GM21529 (cell line): Measurements from ENCODE around the gene RNPC3.

Source experiments
- ATAC-seq: cut with Tn5 transposase; IDR thresholded peaks from one replicate; pipeline ENCODE4 v1.9.1; 2021; ENCODE audit not compliant: unreplicated experiment

Gene RNPC3, protein sequence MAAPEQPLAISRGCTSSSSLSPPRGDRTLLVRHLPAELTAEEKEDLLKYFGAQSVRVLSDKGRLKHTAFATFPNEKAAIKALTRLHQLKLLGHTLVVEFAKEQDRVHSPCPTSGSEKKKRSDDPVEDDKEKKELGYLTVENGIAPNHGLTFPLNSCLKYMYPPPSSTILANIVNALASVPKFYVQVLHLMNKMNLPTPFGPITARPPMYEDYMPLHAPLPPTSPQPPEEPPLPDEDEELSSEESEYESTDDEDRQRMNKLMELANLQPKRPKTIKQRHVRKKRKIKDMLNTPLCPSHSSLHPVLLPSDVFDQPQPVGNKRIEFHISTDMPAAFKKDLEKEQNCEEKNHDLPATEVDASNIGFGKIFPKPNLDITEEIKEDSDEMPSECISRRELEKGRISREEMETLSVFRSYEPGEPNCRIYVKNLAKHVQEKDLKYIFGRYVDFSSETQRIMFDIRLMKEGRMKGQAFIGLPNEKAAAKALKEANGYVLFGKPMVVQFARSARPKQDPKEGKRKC

DNA sequence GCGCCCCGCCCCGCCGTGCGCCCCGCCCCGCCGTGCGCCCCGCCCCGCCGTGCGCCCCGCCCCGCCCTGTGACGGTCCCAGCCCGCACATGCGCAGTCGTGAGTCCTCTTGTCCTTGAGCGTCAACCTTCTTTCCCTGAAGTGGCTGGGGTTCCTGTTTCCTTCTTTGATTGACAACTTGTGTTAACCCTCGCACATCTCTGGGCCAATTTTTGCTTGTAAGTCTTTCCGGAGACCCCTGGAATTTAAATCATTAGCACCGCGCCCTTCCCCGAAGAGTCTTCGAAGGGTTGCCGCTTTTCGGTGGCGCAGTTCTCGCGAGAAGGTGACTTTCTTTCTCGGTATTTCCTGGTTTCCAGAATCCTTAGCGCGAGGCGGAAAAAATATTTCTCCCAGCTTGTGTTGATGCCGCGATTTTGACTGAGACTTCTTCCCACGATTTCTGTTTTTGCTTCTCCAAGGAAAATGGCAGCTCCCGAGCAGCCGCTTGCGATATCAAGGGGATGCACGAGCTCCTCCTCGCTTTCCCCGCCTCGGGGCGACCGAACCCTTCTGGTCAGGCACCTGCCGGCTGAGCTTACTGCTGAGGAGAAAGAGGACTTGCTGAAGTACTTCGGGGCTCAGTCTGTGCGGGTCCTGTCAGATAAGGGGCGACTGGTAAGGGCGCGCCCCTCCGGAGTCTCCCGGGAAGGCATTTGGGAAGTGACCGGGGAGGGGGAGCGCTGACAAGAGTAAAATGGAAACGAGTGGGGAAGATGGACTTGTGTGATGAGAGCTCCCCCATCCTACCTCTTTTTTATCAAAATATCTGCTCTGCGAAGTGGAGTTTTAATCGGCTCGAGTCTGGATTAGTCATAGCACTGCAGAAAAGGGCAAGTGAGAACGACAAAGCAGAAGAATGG, at the start of gene RNPC3:
Gene RNPC3, plus strand, starts transcription at position 93 of the 901 bp plus-strand sequence. Its CDS starts 372 bp downstream, at position 465.
- peak; percentile 76 for ATAC-seq

DNA sequence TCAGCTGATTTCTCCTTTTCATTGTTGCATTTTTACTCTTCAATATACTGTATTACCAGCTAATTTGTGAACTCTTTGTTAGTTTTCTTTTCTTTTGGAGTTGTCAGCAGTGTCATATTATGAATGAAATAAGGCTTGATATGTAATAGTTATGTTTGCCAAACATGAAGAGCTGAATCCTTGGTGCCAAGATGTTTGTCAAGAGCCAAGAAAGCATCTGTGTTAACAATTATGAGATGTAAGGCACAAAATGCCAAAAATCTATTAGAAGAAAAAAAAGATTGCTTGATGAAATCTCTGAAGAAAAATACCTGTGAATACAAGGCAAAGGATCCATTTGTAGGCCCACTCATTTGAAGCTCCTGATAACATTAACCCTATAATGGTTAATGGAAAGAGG, 48.4 kb upstream of the RNPC3 start:
- no peak for ATAC-seq

DNA sequence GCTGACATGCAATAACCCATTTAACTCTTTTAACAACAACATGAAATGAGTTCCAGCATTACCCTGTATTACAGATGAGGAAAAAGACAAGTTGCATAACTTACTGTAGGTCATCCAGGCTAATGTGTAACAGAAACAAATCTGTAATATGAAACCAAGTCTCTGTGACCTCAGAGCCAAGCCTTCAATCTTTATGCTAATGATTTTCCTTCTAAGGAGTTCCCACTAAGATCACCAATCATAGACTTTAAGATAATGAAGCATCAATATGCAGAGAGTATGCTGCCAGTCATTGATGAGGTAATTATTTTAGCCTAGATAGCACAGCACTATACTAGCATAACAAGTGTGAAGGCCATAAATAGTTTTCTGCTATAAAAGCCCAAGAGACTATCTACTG, 35.6 kb upstream of the RNPC3 start:
- ATAC-seq: peak; percentile 65

DNA sequence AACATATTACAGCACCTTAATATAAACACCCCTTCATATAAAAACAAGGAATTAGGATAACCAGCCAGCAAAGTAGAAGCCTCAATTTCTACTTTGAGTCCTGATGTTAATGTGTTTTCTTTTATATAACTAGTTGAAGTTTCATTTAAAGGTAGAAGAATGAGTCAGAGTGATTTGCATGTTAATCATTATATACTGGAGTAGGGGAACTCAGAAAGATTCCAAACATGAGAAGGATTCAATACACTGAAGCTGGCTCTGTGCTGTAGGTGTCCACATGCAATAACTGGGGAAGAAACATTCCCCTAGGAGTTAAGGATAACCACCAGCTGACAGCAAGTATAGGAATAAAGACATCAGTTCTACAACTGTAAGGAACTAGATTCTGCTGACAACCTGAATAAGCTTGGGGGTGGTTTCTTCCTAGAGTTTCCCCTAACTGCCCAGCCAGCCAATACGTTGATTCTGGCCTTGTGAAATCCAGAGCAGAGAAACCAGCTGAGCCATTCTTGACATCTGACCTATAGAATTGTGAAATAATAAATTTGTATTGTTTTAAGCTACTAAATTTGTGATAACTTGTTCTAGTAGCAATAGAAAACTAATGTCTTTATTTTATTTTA, 33.4 kb upstream of the RNPC3 start:
- ATAC-seq: no peak

DNA sequence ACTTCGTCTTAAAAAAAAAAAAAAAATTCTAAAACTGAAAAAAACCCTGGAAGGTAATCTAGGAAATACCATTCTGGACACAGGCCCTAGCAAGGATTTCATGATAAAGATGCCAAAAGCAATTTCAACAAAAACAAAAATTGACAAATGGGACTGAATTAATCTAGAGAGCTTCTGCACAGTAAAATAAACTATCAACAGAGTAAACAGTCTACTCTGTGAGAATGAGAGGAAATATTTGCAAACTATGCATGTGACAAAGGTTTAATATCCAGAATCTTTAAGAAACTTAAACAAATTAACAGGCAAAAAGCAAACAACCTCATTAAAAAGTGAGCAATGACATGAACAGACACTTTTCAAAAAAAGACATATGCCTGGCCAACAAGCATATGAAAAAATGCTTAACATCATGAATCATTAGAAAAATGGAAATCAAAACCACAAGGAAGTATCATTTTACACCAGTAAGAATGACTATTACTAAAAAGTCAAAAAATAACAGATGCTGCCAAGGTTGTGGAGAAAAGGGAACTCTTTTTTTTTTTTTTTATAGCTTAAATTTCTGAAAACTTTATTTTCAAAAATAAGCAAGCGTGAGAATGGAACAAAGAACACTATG, 29.4 kb upstream of the RNPC3 start:
- ATAC-seq: no peak

DNA sequence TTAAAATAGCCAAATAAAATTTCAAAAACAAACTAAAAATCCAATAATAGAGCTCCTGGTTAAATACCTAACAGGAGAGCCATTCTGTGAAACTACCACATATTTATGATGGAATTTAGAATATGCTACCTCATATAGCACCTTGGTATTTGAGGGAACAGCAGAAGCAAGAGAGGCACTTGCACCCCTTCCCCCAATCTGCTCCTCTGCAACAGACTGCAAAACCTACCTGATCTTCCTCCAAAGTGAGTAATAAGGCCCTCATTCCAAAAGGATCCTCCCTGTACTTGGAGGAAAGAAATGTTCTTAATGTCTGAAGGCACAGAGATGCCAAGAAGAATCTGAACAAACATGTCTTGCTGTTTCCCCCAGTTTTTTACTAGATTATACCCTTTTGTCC, 28.1 kb upstream of the RNPC3 start:
- no peak for ATAC-seq

DNA sequence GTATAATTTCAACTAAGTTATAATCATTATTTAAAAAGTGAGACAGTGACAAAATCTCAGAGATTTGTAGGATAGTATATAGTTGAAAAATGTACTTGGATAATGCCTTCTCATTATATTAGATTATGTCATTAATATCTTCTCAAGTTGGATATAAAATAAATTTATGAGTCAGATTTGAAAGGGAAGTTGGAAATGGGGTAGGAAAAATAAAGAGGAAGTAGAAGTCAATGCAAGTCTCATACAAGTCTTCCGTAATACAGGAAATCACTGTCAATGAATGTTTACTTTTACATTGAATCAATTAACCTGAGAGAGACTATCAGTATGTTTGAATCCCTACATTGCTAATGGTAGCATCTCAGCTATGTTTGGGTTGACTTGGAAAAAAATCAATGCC, 16.2 kb upstream of the RNPC3 start:
- ATAC-seq: no peak

DNA sequence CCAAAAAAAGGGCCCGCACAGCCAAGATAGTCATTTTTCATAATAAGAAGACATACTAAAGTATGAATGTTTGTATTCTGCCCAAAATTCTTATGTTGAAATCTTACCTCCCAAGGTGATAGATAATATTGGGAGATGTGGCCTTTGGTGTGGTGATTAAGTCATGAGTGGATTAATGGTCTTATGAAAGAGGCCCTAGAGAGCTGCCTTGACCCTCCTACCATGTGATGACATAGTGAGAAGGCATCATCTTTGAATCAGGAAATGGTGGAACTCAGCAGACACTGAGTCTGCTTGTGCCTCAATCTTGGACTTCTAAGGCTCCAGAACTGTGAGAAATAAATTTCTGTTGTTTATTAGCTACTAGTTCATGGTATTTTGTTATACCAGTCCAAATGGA, 11.8 kb upstream of the RNPC3 start:
- ATAC-seq: no peak

DNA sequence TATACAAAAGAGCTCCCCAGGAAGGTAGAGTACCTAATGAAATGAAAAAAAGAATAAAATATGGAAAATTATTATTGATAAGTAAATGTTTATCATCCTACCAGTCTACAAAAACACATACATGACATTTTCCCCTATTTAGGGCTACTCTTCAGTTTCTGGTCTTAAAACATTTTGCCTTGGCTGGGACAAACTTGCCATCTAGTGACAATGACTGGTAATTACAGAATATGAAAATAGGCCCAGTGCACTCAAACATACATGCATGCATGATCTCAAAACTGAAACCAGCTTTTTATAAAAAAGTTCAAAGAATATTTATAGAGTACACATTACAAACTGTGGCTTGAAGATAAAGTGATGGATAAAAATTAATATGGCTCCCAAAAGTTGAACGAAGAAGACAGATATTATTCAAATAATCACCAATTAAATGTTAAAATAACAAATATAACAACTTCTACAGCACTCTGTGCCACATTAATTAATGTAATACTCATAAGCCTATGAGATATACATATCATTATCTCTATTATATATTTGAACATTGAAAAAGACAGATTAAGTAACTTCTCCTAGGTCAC, 10.5 kb upstream of the RNPC3 start:
- ATAC-seq: peak; percentile 72

DNA sequence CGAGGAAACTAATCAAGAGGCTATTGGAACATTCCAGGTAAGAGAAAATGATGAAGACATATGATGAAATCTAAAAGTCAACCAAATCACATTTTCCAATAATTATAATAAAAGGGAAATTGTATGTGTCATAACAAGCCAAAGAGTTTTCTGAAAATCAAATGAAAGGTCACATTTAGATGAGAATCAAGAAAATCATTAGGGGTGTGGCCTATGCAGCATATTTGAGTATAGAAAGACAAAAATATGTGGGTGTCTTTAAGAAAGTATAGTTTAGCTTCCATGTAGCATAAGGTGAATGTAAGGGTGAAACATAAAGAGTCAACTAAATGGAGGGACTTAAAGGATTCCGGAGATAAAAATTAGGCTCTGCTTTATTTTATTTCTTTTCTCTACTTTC, 9.2 kb upstream of the RNPC3 start:
- no peak for ATAC-seq

DNA sequence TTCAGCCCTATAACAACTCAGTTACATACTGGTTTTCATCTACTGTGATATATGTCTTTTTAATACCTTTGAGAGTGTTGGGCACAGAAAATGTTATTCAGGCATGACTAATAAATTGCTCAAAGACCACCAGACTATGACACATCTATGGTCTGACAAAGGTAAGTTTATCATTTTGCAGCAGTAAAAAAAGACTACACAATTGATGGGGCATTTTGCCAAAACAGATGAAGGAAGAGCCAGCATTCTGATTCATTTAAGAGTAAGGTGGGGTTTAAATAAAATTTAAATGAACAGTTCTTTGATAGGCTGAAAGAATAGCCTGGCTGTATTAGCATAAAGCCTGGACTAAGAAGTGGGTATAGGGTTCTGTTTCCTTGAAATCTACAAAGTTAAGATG, 8.8 kb upstream of the RNPC3 start:
- ATAC-seq: no peak

DNA sequence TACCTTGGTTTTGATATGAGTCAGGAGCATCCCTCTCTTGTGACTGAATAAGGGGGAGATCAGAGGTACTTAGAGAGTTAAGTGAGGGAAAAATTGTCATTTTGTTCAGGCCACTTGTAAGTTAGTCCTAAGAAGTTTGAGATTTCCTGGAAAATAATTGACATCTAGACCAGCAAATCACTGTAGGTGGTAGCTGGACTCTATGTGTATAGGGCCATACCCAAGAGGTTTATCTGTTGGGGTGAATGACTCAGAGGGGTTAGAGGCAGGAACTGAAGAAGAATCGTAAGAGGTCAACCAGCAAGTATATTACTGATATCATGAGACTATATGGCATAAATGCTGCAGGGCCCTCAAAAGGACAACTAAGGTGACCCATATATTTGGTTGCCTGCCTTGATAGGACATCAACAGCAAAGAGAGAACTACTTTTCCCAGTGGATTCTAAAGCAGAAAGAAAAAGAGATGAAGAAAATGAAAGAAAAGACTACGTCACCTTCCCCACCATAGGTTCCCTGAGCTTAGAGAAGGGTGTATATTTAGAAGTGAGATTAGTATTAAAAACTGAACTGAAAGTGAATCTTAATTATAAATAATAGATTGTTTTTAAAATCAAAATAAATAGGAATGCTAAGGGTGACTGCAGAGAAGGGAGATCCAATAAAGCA, 8.0 kb upstream of the RNPC3 start:
- ATAC-seq: peak; percentile 87

DNA sequence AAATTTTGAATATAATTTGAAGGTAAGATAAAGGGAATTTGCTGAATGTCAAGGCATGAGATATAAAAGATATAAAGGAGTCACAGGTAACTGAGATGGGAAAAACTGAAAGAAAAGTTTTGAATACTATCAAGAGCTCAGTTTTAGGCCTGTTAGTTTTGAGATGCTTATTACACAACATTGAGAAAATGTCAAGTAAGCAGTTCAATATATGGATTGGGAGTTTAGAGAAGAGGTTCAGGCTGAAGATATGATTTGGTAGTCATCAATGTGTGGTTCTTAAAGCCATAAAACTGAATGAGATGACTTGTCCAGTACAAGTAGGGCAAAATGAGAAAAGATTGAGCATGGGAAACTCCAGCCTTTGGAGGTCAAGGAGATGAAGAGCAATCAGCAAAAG, 4.7 kb upstream of the RNPC3 start:
- ATAC-seq: no peak

DNA sequence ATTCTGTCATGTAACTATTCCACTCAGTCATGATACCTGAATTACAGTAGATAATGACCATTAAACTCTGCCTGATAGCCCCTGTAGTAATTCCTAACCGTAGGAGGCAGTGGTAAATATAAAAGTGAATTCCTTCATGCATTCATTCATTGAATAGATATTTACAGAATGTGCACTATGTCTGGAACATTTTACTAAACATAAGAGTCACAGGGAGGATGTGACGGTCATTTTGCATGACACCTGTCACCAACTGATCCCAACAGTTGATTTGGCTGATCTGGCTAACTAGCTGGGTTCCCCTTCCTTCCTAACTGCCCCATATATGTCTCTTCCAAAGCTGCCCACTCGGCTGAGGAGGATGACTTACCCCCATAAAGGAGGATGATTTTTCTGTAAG, 2.2 kb upstream of the RNPC3 start:
- no peak for ATAC-seq

DNA sequence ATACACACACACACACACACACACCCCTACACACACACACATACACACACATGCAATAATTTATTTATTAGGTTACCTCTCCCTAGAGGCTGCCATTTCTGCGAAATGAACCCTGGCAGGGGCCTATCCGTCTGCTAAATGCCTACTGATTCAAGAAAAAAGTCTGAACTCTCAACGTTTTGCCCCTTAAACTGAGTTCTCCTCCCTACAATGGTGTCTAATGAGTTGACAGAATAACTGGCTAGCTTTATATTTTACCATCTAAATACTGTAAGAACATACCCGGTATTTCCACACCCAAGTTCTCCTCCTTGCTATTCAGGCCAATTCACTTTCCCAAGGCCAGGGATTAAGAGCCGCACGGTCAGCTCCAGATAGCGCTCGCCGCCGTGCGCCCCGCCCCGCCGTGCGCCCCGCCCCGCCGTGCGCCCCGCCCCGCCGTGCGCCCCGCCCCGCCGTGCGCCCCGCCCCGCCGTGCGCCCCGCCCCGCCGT, 339 bp upstream of the RNPC3 start:
- ATAC-seq: peak; percentile 52

DNA sequence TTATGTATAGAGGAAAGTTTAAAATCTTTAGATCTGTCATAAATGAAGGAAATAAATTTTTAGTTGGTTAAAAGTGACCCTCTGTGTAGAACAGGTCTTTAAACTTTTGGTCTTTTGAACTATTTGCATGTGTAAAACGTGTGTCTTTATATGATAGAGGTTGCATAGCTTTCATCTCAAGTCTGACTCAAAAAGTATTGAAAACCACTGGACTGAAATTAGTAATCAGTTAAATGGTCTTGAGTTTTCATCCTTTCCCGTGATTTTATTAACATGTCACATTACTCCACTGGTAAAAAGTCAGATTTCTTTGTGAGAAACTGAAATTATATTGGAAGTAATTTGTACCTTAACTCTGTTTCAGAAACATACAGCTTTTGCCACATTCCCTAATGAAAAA, 1.8 kb downstream of the RNPC3 start:
- no peak for ATAC-seq

DNA sequence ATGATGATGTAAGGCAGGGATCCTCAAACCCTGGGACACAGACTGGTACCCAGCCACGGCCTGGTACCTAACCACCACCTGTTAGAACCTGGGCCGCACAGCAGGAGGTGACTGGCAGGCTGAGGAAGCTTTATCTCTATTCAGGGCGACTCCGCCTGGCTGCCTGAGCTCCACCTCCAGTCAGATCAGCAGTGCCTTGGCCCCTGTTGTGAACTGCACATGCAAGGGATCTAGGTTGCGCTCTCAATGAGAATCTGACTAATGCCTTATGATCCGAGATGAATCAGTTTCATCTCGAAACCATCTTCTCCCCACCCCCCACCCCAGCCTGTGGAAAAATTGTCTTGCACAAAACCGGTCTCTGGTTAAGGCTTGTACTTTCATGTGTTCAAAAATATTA, 4.2 kb downstream of the RNPC3 start:
- no peak for ATAC-seq

DNA sequence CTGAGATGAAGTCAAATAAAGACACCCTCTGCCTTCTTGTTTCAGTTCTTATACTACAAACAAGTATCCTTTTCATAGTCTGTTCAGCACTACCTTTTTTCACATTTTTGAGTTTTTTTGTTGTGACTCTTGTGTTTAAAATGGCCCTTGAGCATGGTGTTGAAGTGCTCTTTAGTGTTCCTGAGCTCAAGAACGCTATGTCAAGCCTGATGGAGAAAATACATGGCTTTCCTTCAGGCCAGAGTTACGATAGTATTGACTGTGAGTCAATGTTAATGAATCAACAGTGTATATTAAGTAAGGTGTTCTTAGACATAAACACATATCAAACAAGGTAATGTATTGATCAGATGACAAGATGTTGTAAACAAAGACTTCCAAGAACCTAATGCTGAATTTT, 12.7 kb downstream of the RNPC3 start:
- ATAC-seq: no peak

DNA sequence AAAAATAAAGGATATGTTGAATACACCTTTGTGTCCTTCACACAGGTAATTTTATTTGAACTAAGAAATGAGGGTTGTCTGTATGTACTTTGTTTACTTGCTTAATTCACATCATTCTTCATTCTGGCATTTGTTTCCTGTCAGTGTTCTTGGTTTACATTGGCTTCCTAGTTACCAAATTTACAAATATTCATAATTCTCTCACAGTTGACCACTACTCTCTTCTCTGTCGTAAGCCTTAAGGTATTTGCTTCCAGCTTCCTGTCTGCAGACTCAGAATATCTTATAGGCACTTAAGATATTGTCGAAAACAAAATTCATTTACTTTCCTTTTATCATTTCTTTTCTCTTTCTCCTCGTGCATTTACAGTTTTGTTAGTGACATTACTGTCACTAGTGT, 15.9 kb downstream of the RNPC3 start:
- ATAC-seq: no peak

DNA sequence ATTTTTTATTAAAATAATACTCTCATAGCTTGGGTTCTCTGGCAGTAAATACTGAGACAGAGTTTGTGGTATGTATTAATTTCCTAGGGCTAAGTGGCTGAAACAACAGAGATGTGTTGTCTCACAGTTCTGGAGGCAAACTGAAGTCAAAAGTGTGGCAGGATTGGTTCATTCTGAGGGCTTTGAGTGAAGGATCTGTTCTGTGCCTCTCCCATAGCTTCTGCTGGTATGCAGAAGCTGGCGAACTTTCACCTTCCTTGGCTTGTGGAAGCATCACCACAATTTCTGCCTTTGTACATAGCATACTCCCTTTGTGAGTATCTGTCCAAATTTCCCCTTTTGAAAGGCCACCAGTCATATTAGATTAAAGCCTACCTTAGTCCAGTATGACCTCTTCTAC, 21.0 kb downstream of the RNPC3 start:
- no peak for ATAC-seq
